ENCODE data around the gene BACE1. TPM values are rescaled to one million over a fixed set of nuclear protein-coding genes. Genes with fewer than 3 reads are reported as not detected.

Gene BACE1
- total RNA-seq, 1 donor = 50.0 TPM

GRCh38 chr11:117309310-117309709 is 6.7 kb downstream of the BACE1 start:
- no peak overlapping the region for H3K4me3 ChIP-seq (ENCODE audit: low read depth, low read length)
- no peak for TF ChIP-seq CTCF (IDR thresholded peaks at IDR 0.05; ENCODE audit: insufficient read depth, low read length)
- no peak for DNase-seq (ENCODE audit: low read depth)

- no peak overlapping the region for H3K4me3 ChIP-seq (ENCODE audit: low read depth, low read length)
- no peak for TF ChIP-seq CTCF (IDR thresholded peaks at IDR 0.05; ENCODE audit: insufficient read depth, low read length)
- DNase-seq (ENCODE audit: low read depth) = no peak
Observed at GRCh38 chr11:117305145-117305544, 10.9 kb downstream of the BACE1 start.

- no peak for DNase-seq (ENCODE audit: low read depth)
- H3K4me3 ChIP-seq (ENCODE audit: low read depth, low read length) = no peak overlapping the region
- TF ChIP-seq CTCF (IDR thresholded peaks at IDR 0.05; ENCODE audit: insufficient read depth, low read length) = no peak
Observed at GRCh38 chr11:117303646-117304315, 12.3 kb downstream of the BACE1 start.

- TF ChIP-seq CTCF (IDR thresholded peaks at IDR 0.05; ENCODE audit: insufficient read depth, low read length) = no peak
- DNase-seq (ENCODE audit: low read depth) = no peak
- H3K4me3 ChIP-seq (ENCODE audit: low read depth, low read length) = no peak overlapping the region
Observed at GRCh38 chr11:117303101-117303500, 13.0 kb downstream of the BACE1 start.

- TF ChIP-seq CTCF (IDR thresholded peaks at IDR 0.05; ENCODE audit: insufficient read depth, low read length) = no peak
- no peak overlapping the region for H3K4me3 ChIP-seq (ENCODE audit: low read depth, low read length)
- no peak for DNase-seq (ENCODE audit: low read depth)
Observed at GRCh38 chr11:117302228-117302627, 13.8 kb downstream of the BACE1 start.

- peak; percentile 16 for DNase-seq (ENCODE audit: low read depth)
- no peak overlapping the region for H3K4me3 ChIP-seq (ENCODE audit: low read depth, low read length)
- TF ChIP-seq CTCF (IDR thresholded peaks at IDR 0.05; ENCODE audit: insufficient read depth, low read length) = no peak
Observed at GRCh38 chr11:117300773-117301172, 15.3 kb downstream of the BACE1 start.

- DNase-seq (ENCODE audit: low read depth) = peak; percentile 23
- H3K4me3 ChIP-seq (ENCODE audit: low read depth, low read length) = no peak overlapping the region
- TF ChIP-seq CTCF (IDR thresholded peaks at IDR 0.05; ENCODE audit: insufficient read depth, low read length) = no peak
Observed at GRCh38 chr11:117300283-117300663, 15.8 kb downstream of the BACE1 start.
